KOPT-K1 (cell line): ENCODE measurements around the gene GABRB3.

Source experiments
- H3K27ac ChIP-seq: fragments of 200-600 bp; sonication (generic); 2 replicates; pipeline ENCODE4 v1.5.1; 2016; ENCODE audit warnings: antibody characterized with exemption, mild to moderate bottlenecking, low read depth, low read length; ENCODE audit not compliant: poor library complexity, severe bottlenecking
- H3K36me3 ChIP-seq: fragments of 200-600 bp; sonication (generic); 2 replicates; pipeline ENCODE4 v1.5.1; 2017; ENCODE audit warnings: antibody characterized with exemption, mild to moderate bottlenecking, low read length, moderate library complexity; ENCODE audit not compliant: insufficient read depth
- H3K9me3 ChIP-seq: fragments of 200-600 bp; sonication (generic); 2 replicates; pipeline ENCODE4 v1.5.1; 2017; ENCODE audit warnings: antibody characterized with exemption, low read length, mild to moderate bottlenecking; ENCODE audit not compliant: insufficient read depth, poor library complexity, severe bottlenecking

Gene GABRB3

DNA sequence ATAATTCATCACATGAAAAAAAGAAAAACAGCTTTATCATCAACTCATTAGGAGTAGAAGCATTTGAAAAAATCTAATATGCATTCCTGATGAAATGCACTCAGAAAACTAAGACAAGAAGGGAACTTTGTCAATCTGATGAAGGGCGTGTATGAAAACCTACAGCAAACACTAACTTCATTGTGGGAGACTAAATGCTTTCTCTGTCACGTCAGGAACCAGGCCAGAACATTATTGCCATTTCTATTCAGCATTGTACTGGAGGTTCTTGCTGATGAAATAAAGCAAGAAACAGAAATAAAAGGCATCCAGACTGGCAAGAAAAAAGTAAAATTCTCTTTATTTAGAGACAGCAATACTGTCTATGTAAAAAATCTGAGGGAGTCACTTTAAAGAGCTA is 235.2 kb downstream of the GABRB3 start:
- no peaks in the 10 kb centered on the region for H3K36me3 ChIP-seq
- H3K27ac ChIP-seq = no peak overlapping the region
- no peaks in the 10 kb centered on the region for H3K9me3 ChIP-seq

DNA sequence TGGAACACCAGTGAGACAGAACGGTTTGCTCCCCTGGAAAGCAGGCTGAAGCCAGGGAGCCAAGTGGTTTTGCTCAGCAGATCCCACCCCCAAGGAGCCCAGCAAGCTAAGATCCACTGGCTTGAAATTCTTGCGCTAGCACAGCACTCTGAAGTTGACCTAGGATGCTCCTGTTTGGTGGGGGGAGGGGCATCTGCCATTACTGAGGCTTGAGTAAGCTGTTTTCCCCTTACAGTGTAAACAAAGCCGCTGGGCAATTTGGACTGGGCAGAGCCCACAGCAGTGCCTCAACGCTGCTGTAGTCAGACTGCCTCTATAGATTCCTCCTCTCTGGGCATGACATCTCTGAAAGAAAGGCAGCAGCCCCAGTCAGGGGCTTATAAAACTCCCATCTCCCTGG is 241.4 kb downstream of the GABRB3 start:
- Histone ChIP-seq H3K27ac (no peak overlapping the region), H3K9me3 (no peaks in the 10 kb centered on the region), H3K36me3 (no peaks in the 10 kb centered on the region)

DNA sequence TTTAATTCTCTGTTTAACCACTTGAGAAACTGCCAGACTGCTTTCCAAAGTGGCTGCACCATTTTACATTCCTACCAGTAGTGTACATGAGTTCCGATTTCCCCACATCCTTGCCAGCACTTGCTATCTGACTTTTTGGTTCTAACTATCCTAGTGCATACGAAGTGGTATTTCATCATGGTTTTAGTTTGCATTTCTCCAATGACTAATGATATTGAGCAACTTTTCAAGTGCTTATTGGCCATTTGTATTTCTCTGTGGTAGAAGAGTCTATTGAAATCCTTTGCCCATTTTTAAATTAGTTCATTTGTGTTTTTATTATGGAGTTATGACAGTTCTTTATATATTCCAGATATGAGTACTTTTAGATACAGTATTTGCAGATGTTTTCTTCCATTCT is 247.8 kb downstream of the GABRB3 start:
- Histone ChIP-seq H3K36me3 (no peaks in the 10 kb centered on the region), H3K27ac (no peak overlapping the region), H3K9me3 (no peaks in the 10 kb centered on the region)

DNA sequence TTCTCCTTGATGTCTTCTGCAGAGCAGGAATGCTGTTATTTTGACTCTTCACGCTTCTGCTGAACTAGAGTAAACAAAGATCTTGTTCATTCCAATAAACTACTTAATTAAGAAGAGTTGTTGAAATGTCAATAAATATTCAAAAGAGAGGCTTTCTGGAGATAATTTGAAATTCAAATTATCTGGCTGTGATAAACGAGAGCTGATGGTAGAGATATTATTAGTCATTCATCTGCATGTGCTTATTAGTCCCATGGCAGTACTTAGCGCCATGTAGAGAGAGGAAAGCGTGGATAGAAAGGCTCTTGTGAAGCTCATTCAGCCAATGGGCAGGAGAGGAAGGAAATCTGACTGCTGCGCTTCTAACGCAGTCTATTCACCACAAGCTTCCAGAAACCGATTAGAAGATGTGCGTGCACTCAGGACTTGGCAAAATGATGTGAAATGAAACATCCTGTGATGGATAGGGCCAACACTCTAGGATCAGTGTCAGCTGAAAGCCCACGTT is 251.1 kb downstream of the GABRB3 start:
- Histone ChIP-seq H3K9me3 (no peaks in the 10 kb centered on the region), H3K36me3 (no peaks in the 10 kb centered on the region), H3K27ac (no peak overlapping the region)

DNA sequence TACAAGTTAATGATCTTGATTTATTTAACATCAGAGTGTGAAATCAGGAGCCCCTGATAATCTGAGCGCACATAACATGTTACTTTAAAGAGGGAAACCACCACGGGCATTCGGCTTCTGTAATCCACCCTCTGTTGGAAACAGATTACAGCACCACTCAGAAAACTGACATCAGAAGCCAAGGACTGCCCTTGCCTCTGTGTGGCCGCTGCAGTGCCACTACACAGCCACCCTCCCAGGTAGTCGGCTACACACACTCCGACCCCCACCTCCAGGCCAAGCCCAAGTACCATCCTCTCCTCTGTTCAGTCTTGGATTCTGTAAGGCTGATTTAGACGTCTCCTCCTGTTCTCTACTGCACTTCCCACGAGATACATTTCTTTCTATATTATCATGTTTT is 251.7 kb downstream of the GABRB3 start:
- no peak overlapping the region for H3K27ac ChIP-seq
- no peaks in the 10 kb centered on the region for H3K36me3 ChIP-seq
- H3K9me3 ChIP-seq = no peaks in the 10 kb centered on the region

DNA sequence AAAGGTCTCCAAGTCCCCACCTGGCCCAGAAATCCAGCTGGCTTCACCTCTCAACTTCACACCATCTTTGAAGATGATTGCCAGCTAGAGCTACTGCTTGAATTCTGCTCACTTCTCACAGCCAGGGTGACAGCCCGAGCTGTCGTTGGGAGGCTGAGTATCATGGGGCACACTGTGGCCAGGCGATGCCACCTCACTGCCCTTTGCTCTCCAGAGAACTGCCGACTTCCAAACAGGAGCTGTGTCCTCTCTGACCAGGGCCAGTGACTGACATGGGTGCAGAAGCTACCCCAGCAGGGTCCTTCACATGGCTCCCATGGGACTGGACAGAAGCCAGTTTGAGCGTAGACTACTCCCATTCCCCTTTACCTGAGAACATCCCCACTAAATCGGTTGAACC is 254.0 kb downstream of the GABRB3 start:
- Histone ChIP-seq H3K27ac (no peak overlapping the region), H3K36me3 (no peaks in the 10 kb centered on the region), H3K9me3 (no peaks in the 10 kb centered on the region)

DNA sequence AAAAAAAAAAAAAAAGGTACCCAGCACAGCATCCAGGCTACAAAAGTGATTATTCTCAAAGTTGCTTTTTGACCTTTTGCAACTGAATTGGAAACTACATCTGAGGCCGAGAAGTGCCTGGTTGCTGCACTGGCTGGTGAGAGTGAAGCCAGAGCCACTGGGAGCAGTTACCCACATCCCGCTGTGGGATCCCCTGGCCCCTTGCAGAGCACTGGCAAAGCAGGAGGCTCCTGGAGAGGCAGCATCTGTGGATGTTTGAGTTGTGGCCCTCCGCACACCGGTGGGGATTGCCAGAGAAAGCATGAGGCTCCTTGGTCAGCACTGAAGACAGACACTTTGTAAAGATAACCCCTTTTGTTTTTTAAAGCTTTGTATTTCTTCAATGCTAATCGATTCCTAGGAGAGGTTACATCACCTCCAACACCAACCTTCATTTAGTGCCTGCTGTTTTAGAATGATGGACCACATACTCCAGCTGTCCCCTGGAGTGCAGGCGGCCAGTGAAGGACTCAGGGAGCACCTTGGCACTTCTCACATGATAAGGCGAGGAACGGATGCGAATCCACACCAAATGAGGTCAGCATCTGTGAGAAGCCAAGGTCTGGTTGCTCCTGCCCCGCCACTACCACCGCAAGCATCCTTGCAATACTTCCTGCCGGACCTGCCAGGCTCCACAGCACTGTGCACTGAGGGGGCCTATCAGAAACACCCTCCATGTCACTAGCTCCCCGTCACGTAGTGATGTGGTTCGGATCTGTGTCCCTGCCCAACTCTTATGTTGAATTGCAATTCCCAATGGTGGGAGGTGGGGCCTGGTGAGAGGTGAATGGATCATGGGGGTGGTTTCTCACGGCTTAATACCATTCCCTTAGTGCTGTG is 256.5 kb downstream of the GABRB3 start:
- H3K36me3 ChIP-seq = no peaks in the 10 kb centered on the region
- H3K9me3 ChIP-seq = no peaks in the 10 kb centered on the region
- no peak overlapping the region for H3K27ac ChIP-seq

DNA sequence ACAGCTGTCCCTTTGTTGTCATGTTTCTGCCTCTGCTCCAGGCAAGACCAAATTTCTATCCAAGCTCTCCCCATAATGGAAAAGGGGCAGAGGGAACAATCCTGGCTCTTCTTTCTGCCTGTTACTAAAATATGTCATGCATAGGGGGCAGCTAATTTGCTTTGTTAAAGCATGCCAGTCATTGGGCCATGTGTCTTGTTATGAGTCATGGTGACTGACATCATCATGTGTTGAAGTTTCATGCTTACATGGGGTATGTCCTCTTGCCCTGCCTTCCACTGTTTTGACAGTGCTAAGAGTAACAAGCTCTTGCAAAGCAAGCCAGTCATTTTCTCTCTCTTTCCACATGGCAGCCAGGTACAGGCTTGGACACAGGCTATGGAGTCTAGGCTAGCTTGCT is 268.9 kb downstream of the GABRB3 start:
- Histone ChIP-seq H3K36me3 (no peaks in the 10 kb centered on the region), H3K9me3 (no peaks in the 10 kb centered on the region), H3K27ac (no peak overlapping the region)
